Neural cell (in vitro differentiated cells): ENCODE measurements around the gene GPR62.

Experiments used
- EP300 ChIP-seq: fragments of 450-650 bp; conservative IDR thresholded peaks from 2 replicates; pipeline ENCODE4 v1.6.1; 2014; ENCODE audit warnings: antibody characterized with exemption, mild to moderate bottlenecking, moderate library complexity; ENCODE audit not compliant: poor library complexity, severe bottlenecking
- EZH2 ChIP-seq: fragments of 200-600, 300-800 bp; shearing (Covaris generic), sonication (generic); IDR thresholded peaks from 2 replicates; pipeline ENCODE4 v1.6.1; 2014; ENCODE audit warnings: antibody characterized with exemption, low read length, borderline replicate concordance, mild to moderate bottlenecking; ENCODE audit not compliant: insufficient read depth, poor library complexity, severe bottlenecking
- POLR2AphosphoS5 ChIP-seq: IDR thresholded peaks from 2 replicates; pipeline ENCODE4 v1.6.1; 2012
- RAD21 ChIP-seq: fragments of 450-650 bp; conservative IDR thresholded peaks from 2 replicates; pipeline ENCODE4 v1.6.1; 2014; ENCODE audit warnings: antibody characterized with exemption, mild to moderate bottlenecking, moderate library complexity
- SMC3 ChIP-seq: fragments of 450-650 bp; conservative IDR thresholded peaks from 2 replicates; pipeline ENCODE4 v1.6.1; 2014; ENCODE audit warnings: antibody characterized with exemption, mild to moderate bottlenecking, moderate library complexity; ENCODE audit not compliant: poor library complexity
- TAF1 ChIP-seq: IDR thresholded peaks from 2 replicates; pipeline ENCODE4 v1.6.1; 2012; ENCODE audit warnings: low read depth
- TF ChIP-seq, protein P1 (sequence below): fragments of 450-650 bp; IDR thresholded peaks from 2 replicates; pipeline ENCODE4 v1.5.1; 2014; ENCODE audit warnings: antibody characterized with exemption, mild to moderate bottlenecking, moderate library complexity; ENCODE audit not compliant: poor library complexity, severe bottlenecking
- TF ChIP-seq, protein P2 (sequence below): IDR thresholded peaks from 2 replicates; pipeline ENCODE4 v1.6.1; 2012; ENCODE audit warnings: borderline replicate concordance

DNA sequence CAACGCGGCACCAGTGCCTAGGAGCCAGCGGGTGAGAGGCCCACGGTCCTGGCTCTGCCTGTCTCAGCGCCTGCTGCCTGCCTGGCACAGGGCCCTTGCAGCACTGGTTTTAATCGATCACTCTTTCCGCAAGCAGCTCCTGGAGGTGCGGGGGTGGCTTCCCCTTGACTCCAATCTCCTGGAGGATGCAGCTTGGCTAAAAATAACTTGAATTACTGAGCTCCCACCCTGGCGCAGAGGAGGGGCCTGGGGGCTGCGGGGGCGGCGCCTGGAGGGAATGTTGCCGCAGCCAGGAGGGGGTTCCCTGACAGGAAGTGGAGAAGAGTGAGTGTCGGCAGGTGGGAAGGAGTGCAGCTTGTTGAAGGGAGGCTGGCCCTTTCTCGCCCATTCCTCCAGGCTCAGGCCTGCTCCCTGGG, 50.4 kb downstream of the GPR62 start:
- TF ChIP-seq, protein P1, sequence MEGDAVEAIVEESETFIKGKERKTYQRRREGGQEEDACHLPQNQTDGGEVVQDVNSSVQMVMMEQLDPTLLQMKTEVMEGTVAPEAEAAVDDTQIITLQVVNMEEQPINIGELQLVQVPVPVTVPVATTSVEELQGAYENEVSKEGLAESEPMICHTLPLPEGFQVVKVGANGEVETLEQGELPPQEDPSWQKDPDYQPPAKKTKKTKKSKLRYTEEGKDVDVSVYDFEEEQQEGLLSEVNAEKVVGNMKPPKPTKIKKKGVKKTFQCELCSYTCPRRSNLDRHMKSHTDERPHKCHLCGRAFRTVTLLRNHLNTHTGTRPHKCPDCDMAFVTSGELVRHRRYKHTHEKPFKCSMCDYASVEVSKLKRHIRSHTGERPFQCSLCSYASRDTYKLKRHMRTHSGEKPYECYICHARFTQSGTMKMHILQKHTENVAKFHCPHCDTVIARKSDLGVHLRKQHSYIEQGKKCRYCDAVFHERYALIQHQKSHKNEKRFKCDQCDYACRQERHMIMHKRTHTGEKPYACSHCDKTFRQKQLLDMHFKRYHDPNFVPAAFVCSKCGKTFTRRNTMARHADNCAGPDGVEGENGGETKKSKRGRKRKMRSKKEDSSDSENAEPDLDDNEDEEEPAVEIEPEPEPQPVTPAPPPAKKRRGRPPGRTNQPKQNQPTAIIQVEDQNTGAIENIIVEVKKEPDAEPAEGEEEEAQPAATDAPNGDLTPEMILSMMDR = no peak
- TF ChIP-seq POLR2AphosphoS5 = peak; percentile 36
- TF ChIP-seq SMC3 = peak; percentile 20
- TF ChIP-seq EP300 = peak; percentile 22
- TF ChIP-seq, protein P2, sequence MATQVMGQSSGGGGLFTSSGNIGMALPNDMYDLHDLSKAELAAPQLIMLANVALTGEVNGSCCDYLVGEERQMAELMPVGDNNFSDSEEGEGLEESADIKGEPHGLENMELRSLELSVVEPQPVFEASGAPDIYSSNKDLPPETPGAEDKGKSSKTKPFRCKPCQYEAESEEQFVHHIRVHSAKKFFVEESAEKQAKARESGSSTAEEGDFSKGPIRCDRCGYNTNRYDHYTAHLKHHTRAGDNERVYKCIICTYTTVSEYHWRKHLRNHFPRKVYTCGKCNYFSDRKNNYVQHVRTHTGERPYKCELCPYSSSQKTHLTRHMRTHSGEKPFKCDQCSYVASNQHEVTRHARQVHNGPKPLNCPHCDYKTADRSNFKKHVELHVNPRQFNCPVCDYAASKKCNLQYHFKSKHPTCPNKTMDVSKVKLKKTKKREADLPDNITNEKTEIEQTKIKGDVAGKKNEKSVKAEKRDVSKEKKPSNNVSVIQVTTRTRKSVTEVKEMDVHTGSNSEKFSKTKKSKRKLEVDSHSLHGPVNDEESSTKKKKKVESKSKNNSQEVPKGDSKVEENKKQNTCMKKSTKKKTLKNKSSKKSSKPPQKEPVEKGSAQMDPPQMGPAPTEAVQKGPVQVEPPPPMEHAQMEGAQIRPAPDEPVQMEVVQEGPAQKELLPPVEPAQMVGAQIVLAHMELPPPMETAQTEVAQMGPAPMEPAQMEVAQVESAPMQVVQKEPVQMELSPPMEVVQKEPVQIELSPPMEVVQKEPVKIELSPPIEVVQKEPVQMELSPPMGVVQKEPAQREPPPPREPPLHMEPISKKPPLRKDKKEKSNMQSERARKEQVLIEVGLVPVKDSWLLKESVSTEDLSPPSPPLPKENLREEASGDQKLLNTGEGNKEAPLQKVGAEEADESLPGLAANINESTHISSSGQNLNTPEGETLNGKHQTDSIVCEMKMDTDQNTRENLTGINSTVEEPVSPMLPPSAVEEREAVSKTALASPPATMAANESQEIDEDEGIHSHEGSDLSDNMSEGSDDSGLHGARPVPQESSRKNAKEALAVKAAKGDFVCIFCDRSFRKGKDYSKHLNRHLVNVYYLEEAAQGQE = no peak
- no peak for TF ChIP-seq TAF1
- TF ChIP-seq EZH2 = no peak
- no peak for TF ChIP-seq RAD21
